ENCODE results near the gene CNR2.

Gene CNR2

GRCh38 chr1:23825762-23826522, 87.2 kb downstream of the CNR2 start:
- ChIA-PET CTCF (interaction anchor here (0.6 kb wide), 2 partner anchors 16 to 24 kb away, joined by 3 read pairs; no protein-coding TSS in a partner anchor), POLR2A (ENCODE audit: low non-redundant PET) (interaction anchor here (0.6 kb wide), 1 partner anchor 30 kb away, joined by 5 read pairs; no protein-coding TSS in a partner anchor)
- H3K27ac ChIP-seq: peak overlapping the region; percentile 86
- no peak for DNase-seq (ENCODE audit: low spot score)
- TF ChIP-seq, protein P1, sequence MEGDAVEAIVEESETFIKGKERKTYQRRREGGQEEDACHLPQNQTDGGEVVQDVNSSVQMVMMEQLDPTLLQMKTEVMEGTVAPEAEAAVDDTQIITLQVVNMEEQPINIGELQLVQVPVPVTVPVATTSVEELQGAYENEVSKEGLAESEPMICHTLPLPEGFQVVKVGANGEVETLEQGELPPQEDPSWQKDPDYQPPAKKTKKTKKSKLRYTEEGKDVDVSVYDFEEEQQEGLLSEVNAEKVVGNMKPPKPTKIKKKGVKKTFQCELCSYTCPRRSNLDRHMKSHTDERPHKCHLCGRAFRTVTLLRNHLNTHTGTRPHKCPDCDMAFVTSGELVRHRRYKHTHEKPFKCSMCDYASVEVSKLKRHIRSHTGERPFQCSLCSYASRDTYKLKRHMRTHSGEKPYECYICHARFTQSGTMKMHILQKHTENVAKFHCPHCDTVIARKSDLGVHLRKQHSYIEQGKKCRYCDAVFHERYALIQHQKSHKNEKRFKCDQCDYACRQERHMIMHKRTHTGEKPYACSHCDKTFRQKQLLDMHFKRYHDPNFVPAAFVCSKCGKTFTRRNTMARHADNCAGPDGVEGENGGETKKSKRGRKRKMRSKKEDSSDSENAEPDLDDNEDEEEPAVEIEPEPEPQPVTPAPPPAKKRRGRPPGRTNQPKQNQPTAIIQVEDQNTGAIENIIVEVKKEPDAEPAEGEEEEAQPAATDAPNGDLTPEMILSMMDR (conservative IDR thresholded peaks at IDR 0.05; ENCODE audit: low read depth): no peak

DNA sequence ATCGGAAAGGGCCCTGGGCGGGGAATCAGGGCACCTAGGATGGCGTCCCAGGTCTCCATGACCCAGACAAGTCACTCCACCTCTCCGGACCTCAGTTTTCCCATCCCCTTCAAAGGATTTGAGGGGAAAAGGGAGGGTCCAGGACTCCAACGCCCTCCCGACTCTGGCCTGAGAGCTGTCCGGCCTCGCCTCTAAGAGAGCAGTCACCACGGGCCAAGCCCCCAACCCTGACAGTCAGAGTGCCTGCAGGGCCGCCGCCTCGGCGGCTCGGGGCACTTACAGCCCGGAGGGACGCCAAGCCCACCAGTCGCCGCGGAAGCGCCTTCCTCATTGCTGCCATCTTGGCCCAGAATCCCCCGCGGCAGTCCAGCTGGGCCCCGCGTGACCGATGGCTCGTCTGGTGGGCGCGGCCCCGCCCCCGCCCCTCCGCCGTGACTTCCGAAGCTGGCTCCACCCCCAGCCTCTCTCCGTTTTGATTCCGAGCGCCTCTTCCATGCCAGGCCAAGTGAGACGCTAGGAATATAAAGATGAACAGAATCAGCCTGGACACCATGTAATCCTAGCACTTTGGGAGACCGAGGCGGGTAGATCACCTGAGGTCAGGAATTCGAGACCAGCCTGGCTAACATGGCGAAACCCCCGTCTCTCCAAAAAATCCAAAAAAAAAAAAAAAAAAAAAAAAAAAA, 87.9 kb downstream of the CNR2 start, which contains the start of gene HMGCL:
HMGCL (minus strand) TSS at position 354 of the 686 bp plus-strand sequence; CDS start at position 340, 14 bp downstream.
- POLR2A ChIA-PET (ENCODE audit: low non-redundant PET): interaction anchor here (0.6 to 1.4 kb wide), 2 partner anchors 9 to 29 kb away, joined by 4 to 5 read pairs; no protein-coding TSS in a partner anchor
- DNase-seq (ENCODE audit: low spot score): peak; percentile 94
- TF ChIP-seq, protein P1 (conservative IDR thresholded peaks at IDR 0.05; ENCODE audit: low read depth): no peak
- H3K27ac ChIP-seq: peak within 1 kb of the TSS; percentile 86
- CTCF ChIA-PET: interaction anchor here (0.6 to 0.7 kb wide), 3 partner anchors 16 to 246 kb away, joined by 3 read pairs; no protein-coding TSS in a partner anchor

- TF ChIP-seq, protein P1 (conservative IDR thresholded peaks at IDR 0.05; ENCODE audit: low read depth): no peak
- no peak for DNase-seq (ENCODE audit: low spot score)
- CTCF ChIA-PET: interaction anchor here (0.6 to 0.7 kb wide), 2 partner anchors 9 to 246 kb away, joined by 3 to 4 read pairs; no protein-coding TSS in a partner anchor
- peak overlapping the region; percentile 86 for H3K27ac ChIP-seq
- POLR2A ChIA-PET (ENCODE audit: low non-redundant PET): interaction anchor here (1.4 kb wide), 1 partner anchor 10 kb away, joined by 4 read pairs; no protein-coding TSS in a partner anchor
Observed at GRCh38 chr1:23824711-23825075, 88.5 kb downstream of the CNR2 start.

GRCh38 chr1:23823767-23824166, 89.4 kb downstream of the CNR2 start:
- ChIA-PET CTCF (no interaction called here), POLR2A (ENCODE audit: low non-redundant PET) (interaction anchor here (1.4 kb wide), 1 partner anchor 11 kb away, joined by 4 read pairs; no protein-coding TSS in a partner anchor)
- DNase-seq (ENCODE audit: low spot score): no peak
- TF ChIP-seq, protein P1 (conservative IDR thresholded peaks at IDR 0.05; ENCODE audit: low read depth): no peak
- H3K27ac ChIP-seq: no peak overlapping the region
